ELR (cell line): Measurements from ENCODE around the gene PCNX3.
"Not testable (repeated sequence)": the region's sequence is repeated elsewhere in the genome, so short reads cannot be mapped to it uniquely, and the experiment has no call there.

Experiments
- DNase-seq: peaks from one replicate; pipeline ENCODE4 v3.0.0-alpha.2; 2015; ENCODE audit warnings: low read depth

Gene PCNX3

DNA sequence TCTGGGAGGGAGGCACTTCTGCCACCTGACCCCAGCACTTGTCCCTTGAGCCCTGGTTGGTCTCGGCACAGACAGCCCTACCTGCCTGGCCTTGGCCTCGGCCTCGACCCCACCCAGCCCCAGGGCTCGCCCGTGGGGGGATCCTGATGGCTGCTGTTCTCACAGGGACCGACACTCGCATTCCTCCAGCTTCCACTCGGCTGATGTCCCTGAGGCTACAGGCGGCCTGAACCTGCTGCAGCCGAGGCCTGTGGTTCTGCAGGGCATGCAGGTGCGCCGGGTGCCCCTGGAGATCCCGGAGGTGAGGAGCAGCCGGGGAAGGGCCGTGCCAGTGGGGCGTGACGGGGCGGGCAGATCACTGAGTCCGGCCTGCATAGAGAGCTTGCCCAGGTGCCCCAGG is 5.1 kb downstream of the PCNX3 start:
- no peak for DNase-seq

DNA sequence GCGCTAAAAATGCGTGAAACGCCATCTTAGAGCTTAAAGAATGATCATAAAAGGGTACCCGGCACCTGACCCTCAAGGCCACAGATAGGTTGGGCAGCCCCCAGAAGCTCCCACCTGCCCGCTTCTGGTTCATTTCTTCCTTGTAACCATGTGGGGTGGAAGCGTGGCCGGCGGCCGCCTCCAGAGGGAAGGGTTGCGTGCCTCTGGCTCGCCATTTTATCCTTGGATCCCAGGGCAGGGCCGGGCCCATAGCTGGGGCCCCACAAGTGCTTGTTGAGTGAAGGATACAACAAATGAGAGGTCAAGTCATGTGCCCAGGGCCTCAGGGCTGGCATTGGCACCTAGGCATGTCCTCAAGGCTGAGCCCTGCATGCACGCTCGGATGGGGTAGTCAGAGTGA is 5.9 kb downstream of the PCNX3 start:
- DNase-seq: no peak

DNA sequence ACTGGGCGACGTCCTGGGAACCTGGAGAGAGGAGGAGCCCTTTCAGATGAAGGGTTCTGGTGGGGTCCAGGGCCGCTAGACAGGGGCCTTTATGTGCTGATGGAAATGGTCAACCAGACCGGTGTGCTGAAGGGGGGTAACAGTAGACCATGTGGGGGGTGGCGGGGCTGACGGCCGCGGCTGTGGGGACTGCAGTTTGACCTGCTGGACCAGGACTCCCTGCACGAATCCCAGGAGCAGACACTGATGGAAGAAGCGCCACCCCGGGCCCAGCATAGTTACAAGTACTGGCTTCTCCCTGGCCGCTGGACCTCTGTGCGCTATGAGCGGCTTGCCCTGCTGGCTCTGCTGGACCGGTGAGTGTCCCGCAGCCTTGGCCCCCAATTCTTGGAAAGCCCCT is 6.4 kb downstream of the PCNX3 start:
- DNase-seq: no peak

DNA sequence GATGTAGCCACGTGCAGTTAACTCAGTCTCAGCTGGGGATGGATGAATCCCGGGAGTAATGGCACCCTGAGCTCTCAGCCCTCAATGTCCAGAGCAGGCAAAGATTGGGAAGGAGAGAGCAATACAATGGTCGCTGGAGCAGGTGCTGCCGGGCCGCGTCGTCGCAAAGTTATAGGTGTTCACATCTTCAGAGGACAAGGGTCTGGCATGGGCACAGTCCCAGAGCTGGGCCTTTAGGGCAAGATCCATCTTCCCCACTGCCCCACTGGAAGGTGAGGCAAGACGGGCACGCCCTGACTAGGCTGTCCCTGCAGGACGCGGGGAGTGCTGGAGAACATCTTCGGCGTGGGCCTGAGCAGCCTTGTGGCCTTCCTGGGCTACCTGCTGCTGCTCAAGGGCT is 7.6 kb downstream of the PCNX3 start:
- DNase-seq: no peak

DNA sequence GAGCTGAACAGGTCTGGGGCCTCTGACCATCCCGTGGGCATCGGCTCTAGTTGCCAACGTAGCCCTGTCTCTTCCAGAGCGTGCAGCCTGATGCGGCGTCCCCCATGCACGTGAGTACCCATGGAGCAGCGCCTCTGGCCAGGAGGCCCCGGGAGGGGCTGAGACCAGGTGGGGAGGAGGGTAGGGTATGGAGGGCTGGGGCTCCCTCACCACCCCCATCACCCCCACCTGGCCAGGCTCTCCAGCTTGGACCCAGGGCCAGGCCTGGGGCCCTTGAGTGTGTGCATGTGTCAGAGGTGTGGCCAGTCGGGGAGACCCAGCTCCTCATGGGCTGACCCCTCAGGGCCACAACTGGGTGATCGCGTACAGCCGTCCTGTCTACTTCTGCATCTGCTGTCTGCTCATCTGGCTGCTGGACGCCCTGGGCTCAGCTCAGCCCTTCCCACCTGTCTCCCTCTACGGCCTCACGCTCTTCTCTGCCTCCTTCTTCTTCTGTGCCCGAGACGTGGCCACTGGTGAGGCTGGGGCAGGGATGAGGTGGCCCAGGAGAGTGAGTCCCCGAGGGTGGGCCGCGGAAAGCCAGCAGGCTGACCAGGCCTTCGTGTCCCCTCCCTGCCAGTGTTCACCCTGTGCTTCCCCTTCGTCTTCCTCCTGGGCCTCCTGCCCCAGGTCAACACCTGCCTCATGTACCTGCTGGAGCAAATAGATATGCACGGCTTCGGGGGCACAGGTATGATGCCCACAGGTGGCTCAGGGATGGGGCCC is 8.5 kb downstream of the PCNX3 start:
- no peak for DNase-seq

DNA sequence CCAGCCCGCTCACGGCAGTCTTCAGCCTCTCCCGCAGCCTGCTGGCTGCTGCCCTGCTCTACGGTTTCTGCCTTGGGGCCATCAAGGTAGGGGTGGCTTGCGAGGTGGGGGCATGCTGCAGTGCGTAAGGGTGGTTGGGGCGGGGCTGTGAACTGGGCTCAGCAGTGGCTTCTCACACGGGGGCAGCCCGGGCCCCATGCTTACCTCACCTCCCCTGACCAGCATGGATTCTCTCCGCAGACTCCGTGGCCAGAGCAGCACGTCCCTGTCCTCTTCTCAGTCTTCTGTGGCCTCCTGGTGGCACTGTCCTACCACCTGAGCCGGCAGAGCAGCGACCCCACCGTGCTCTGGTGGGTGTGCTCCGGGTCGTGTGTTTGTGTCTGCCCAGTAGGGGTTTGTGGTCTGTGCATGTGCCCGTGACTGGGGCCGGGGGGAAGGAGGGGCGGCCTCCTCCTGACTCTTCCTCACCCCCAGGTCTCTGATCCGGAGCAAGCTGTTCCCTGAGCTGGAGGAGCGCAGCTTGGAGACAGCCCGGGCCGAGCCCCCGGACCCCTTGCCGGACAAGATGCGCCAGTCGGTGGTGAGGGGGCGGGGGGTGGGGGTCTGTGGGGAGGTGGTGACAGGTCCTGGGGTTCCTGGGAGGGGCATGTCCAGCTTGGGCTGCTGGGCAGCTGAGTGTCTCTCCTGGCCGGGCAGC is 9.5 kb downstream of the PCNX3 start:
- no peak for DNase-seq

DNA sequence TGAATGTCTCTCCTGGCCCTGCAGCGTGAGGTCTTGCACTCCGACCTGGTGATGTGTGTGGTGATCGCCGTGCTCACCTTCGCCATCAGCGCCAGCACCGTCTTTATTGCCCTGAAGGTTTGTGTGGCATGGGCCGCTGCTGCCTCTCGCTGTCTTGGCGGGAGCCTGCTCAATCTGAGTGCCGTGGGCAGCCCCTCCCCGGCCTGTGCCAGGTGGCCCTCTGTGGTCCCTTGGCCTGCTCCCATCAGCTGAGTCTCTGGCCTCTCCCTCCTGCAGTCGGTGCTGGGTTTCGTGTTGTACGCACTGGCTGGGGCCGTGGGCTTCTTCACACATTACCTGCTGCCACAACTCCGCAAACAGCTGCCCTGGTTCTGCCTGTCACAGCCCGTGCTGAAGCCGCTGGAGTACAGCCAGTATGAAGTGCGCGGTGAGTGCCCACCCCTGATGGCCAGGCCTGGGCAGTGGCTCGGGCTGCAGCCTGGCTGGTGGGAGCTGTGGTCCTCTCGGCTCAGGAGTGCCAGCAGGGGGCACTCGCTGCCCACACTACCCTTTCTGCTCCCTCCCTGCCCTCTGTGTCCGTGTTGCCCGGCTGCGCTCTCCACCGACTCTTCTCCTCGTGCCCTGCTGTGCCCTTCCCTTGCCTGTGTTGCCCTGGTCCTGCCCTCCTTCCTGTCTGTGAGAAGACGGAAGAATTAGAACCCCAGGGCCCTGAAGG is 10.2 kb downstream of the PCNX3 start:
- peak; percentile 49 for DNase-seq

DNA sequence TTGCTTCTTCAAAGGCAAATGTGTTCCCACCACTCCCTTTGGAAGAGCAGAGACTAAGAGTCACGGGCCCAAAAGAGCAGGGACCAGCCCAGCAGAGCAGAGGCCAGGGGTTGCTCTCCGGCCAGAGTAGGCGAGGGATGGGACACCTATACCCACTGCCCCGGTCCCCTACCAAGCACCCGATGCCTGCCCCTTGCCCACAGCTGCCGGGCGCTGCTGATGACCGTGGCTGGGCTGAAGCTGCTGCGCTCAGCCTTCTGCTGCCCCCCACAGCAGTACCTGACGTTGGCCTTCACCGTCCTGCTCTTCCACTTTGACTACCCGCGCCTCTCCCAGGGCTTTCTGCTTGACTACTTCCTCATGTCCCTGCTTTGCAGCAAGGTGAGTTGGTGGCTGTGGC is 11.6 kb downstream of the PCNX3 start:
- DNase-seq: no peak

DNA sequence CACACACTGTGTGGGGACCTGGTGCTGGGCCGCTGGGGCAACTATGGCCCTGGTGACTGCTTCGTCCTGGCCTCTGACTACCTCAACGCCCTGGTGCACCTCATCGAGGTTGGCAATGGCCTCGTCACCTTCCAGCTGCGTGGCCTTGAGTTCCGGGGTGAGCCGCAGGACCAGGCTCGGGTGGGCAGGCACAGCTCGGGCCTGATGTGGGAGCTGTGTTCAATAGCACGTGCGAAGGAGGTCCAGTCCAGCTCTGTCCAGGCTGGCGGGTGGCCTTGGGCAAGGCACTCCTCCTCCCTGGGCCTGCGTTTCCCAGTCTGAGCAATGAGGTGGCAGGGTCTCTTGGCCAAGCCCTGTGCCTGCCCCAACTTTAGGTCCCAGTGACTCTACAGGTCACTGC is 14.0 kb downstream of the PCNX3 start:
- no peak for DNase-seq

DNA sequence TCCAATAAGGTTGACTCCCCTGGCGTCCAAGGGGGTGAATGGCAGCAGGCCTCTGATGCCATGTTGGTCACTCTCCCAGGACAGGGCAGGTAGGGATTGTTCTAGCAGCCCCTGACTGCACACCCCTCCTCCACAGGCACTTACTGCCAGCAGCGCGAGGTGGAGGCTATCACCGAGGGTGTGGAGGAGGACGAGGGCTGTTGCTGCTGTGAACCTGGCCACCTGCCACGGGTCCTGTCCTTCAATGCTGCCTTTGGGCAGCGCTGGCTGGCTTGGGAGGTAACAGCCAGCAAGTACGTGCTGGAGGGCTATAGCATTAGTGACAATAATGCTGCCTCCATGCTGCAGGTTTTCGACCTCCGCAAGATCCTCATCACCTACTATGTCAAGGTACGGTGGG is 14.6 kb downstream of the PCNX3 start:
- no peak for DNase-seq

DNA sequence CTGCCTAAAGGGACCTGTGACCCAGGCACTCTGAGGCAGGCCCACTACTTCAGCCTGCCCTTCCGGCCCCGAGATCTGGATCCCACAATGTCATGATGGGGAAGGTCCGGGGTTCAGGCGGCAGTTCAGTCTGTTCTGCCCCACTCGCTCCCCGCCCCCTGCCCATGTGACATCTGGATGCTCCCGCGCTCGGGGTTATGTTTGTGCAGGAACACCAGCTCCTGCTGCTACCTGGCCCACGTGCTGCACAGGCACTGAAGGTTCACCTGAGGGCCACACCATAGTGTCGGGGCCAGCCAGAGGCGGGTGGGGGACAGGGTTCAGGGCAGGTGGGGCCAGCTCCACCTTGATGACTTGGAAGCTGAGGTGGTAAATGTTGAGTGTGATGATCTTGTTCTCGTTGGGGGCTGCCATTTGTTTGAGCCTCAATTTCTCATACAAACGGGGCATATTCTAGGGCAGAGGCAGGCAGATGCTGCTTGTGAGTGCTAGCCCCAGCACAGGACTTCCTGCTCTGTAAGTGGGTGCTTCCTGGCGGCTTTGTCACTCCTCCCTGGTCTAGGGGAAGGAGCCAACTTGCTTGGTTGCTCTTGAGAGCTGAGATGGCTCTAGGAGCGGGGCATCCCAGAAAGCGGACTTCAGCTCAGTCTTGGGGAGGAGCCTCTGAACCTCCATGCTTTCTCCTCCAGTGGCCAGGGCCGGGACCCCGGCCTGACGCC is 18.0 kb downstream of the PCNX3 start:
- DNase-seq: no peak

DNA sequence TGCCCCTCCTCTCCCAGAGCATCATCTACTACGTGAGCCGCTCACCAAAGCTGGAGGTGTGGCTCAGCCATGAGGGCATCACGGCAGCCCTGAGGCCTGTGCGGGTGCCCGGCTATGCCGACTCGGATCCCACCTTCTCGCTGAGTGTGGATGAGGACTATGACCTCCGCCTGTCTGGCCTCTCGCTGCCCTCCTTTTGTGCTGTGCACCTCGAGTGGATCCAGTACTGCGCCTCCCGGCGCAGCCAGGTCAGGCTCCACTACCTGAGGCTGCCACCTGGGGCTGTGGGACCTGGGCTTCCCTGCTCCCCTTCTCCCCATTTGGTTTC is 18.5 kb downstream of the PCNX3 start:
- DNase-seq: no peak

DNA sequence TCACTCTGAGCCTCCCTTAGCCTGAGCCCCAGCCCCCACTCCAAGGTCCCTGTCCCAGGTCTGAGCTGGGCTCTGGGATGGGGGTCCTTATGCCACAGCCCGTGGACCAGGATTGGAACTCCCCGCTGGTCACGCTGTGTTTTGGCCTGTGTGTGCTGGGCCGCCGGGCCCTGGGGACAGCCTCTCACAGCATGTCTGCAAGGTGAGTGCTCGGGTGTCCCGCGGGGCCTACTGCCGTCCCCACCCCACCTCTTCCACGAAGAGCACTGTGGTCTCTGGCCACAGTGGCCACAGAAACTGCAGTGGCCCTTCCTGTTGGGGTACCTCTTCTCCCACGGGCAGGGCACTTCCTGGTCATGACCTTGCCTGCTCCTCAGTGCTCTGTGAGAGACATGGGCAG is 18.9 kb downstream of the PCNX3 start:
- no peak for DNase-seq

DNA sequence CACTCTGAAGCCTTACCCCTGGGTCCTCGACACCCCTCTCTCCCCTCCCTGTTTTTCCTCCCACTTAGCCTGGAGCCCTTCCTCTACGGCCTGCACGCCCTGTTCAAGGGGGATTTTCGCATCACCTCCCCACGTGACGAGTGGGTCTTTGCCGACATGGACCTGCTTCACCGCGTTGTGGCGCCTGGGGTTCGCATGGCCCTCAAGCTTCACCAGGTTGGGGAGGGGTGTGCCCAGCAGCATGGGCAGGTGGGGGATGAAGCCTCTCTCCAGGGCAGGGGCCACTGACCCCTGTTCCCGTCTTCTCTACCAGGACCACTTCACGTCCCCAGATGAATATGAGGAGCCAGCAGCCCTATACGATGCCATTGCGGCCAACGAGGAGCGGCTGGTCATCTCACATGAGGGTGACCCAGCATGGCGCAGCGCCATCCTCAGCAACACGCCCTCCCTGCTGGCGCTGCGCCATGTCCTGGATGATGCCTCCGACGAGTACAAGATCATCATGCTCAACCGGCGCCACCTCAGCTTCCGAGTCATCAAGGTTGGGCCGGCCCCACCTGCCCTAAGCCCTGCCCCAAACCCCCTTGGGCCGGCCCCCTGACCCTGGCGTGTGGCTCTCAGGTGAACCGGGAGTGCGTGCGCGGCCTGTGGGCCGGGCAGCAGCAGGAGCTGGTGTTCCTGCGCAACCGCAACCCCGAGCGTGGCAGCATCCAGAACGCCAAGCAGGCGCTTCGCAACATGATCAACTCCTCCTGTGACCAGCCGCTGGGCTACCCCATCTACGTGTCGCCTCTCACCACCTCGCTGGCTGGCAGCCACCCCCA is 19.5 kb downstream of the PCNX3 start:
- DNase-seq: no peak

DNA sequence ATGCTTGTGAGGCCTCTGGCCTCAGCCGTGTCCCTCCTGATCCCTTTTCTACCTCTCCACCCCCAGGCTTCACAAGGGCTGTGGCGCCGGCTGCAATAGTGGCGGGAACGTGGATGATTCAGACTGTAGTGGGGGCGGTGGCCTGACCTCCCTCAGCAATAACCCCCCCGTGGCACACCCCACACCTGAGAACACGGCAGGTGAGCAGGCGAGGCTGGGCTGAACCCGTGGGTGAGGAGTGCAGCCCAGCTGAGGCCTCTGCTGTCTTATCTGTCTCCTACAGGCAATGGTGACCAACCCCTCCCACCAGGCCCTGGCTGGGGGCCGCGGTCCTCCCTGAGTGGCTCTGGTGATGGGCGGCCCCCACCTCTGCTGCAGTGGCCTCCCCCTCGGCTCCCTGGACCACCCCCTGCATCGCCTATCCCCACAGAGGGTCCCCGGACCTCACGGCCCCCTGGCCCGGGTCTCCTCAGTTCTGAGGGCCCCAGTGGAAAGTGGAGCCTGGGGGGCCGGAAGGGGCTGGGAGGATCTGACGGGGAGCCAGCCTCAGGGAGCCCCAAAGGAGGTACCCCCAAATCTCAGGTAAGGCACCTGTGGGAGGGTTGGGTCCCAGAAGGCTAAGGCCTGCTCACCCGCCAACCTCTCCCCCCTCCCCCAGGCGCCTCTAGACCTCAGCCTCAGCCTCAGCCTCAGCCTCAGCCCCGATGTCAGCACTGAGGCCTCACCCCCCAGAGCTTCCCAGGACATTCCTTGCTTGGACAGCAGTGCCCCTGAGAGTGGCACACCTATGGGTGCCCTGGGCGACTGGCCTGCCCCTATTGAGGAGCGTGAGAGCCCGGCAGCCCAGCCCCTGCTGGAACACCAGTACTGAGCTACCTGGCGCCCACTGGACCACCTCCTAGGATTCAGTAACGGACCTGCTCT is 20.8 kb downstream of the PCNX3 start:
- no peak for DNase-seq

DNA sequence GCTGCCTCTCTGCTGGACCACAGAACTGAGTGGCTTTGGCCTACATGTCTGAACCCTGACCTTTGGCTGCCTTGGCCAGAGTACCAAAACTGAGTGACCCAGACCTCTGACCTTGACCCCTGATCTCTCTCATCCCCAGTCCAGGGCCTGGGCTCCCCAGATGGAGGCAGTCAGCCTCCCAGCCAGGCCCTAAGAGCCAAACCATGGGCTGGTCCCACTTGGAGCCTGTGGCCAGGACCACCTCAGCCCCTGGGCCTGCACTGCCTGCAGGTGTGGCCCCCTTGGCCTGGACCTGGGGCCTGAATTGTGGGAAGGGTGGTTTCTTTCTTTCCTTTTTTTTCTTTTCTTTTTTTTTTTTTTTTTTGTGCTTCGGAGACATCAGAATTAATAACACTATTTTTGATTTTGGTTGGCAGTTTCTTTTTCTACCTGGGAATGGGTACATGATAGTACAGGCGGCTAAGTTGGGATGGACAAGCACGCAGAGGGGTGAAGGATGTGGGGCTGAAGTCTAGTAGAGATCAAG is 21.5 kb downstream of the PCNX3 start:
- DNase-seq: no peak

DNA sequence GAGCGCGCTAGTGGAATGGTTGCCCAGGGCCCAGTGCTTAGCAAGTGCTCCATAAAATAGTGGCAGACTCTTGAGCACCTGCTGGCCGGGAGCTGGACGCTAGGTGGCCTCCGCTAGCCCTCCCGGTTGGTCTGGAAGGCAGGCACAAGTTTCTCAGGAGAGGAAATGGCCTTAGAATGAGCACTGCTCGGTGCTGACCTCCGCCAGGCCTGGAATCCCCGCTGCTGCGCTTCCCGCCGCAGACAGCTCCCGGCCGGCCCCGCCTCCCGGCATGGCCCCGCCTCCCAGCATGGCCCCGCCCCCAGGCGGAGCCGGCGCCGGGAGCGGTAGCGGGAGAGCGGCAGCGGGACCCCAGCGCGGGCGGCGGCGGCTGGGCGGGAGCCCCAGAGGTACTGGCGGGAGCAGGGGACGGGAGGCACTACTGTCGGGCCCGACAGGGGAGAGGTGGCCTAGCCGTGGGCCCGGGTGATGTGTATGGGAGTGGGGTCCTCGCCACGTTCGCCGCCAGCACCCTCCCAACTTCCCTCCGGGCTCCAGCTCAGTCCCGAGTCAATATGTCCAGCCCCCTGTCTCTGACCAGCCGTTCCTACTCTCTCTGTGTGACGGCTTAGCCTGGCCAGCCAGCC is 22.3 kb downstream of the PCNX3 start, which contains the start of gene SIPA1:
TSS of gene SIPA1 (plus strand) at position 308 of the 626 bp plus-strand sequence. CDS start 2,821 bp downstream, outside the sequence.
- peak; percentile 97 for DNase-seq

DNA sequence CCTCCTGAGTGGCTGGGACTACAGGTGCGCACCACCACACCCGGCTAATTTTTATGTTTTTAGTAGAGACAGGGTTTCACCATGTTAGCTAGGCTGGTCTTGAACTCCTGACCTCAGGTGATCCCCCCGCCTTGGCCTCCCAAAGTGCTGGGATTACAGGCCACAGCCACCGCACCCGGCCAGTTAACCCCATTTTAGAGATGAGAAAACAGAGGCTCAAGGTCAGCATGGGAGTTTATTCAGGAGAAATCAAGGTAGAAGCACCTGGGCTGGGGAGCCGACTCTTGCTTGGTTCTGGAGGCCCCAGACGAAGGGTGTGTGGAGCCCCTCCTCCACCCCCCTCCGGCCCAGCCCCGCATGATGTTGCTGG is 23.6 kb downstream of the PCNX3 start:
- DNase-seq: not testable (repeated sequence)

DNA sequence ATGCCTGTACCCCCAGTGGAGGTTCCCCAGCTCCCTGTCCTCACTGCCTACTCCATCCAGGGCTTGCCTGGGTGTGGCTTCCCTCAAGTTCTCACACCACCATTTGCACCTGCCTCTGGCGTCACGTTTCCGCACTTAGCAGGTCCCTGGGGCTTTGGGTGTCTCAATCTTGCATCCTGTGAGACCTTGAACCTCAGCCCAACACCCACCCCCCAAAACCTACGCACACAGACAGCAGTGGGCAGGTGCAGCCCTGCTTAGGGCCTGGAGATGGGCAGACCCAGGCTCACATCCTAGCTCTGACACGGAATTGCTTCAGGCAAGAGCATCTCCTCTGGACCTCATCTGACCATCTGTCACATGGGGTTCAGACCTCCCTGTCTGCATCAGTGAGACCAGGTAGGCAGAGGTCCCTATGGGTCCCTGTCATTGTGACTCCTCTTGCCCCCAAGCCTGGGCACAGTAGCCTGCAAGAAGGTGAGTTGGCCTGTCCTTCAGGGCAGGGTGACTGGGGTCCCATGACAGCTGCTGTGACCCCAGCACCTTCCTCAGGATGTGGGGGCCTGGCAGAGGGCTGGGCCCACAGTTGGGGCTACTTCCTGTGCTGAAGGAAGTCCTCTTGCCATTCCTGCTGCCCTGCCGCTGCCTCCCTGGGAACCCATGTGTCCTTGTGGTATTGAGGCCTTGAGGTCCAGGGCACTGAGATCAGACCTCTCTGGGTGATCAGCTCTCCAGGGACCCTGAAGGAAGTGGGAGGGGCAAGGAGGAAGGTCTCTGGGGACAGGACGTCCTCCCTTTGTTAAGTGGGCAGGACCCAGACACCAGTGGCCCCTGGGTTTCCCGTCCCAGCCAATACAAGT is 24.3 kb downstream of the PCNX3 start:
- no peak for DNase-seq
